Chondrocyte (in vitro differentiated cells): Measurements from ENCODE around the gene MED9. TPM values are rescaled to one million over a fixed set of nuclear protein-coding genes. Genes with fewer than 3 reads are reported as not detected.

ENCODE experiments used
- DNase-seq: peaks from one replicate; pipeline ENCODE4 v3.0.0; 2021; ENCODE audit warnings: mixed read lengths, low spot score
- H3K27ac Mint-ChIP-seq: one replicate; pipeline ENCODE4 v1.8.0; 2021; ENCODE audit warnings: mild to moderate bottlenecking, moderate library complexity, mixed read lengths; ENCODE audit not compliant: unreplicated experiment
- H3K27me3 Mint-ChIP-seq: 2 replicates; pipeline ENCODE4 v1.8.0; 2021; ENCODE audit warnings: low read depth, mixed read lengths
- H3K36me3 Mint-ChIP-seq: 2 replicates; pipeline ENCODE4 v1.8.0; 2021; ENCODE audit warnings: low read depth, mixed read lengths
- H3K4me1 Mint-ChIP-seq: 2 replicates; pipeline ENCODE4 v1.8.0; 2021; ENCODE audit warnings: low read depth, mild to moderate bottlenecking, mixed read lengths
- H3K4me3 Mint-ChIP-seq: one replicate; pipeline ENCODE4 v1.8.0; 2021; ENCODE audit warnings: mild to moderate bottlenecking, moderate library complexity, mixed read lengths; ENCODE audit not compliant: unreplicated experiment
- H3K9me3 Mint-ChIP-seq: 2 replicates; pipeline ENCODE4 v1.8.0; 2021; ENCODE audit warnings: low read depth, mixed read lengths
- CTCF ChIP-seq: fragments of 200-600 bp; sonication (generic); IDR thresholded peaks from 2 replicates; pipeline ENCODE4 v1.5.0; 2021; ENCODE audit warnings: antibody characterized with exemption, mild to moderate bottlenecking, moderate library complexity
- total RNA-seq: library from RNA; stranded (reverse); gene quantifications from 3 replicates; pipeline ENCODE4 v1.2.1, GENCODE V29; 2021

Gene MED9
- total RNA-seq, 1 donor from 2014 or later, result 7.9 TPM

GRCh38 chr17:17487998-17488397 is 11.2 kb downstream of the MED9 start:
- no peak for TF ChIP-seq CTCF
- H3K36me3 Mint-ChIP-seq, result peaks cover 13% of the 10 kb centered on the region
- no peaks in the 10 kb centered on the region for H3K9me3 Mint-ChIP-seq
- H3K27ac Mint-ChIP-seq, result no peak overlapping the region
- H3K4me1 Mint-ChIP-seq, result peaks cover 2% of the 10 kb centered on the region
- no peak for DNase-seq
- no peak overlapping the region for H3K4me3 Mint-ChIP-seq
- no peaks in the 10 kb centered on the region for H3K27me3 Mint-ChIP-seq

GRCh38 chr17:17491031-17491471 is 14.3 kb downstream of the MED9 start:
- H3K4me3 Mint-ChIP-seq, result no peak overlapping the region
- TF ChIP-seq CTCF, result no peak
- H3K27ac Mint-ChIP-seq, result no peak overlapping the region
- peaks cover 2% of the 10 kb centered on the region for H3K27me3 Mint-ChIP-seq
- no peaks in the 10 kb centered on the region for H3K9me3 Mint-ChIP-seq
- DNase-seq, result no peak
- H3K4me1 Mint-ChIP-seq, result peaks cover 12% of the 10 kb centered on the region
- H3K36me3 Mint-ChIP-seq, result peaks cover 13% of the 10 kb centered on the region

DNA sequence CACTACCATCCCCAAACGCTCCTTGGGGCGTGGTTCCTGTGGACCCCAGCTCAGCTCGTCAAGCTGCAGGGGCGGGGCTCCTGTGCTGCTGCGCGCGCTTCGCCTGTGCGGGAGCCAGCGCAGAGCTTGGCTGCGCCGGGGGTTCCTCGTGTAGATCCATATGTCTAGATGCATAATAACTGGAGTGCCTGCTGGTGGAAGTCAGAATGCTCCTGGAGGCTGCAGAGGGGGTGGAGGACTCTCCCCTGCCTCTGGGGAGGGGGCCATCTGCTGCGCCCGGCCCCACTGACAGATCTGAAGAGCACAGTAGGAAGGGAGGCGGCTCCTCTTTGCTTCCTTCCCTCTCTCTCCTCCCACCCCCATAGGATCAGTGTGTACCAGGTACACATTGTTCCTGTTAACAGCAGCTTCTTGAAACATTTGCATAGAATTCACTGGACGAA is 14.8 kb downstream of the MED9 start:
- no peak for DNase-seq
- peaks cover 2% of the 10 kb centered on the region for H3K27me3 Mint-ChIP-seq
- peaks cover 12% of the 10 kb centered on the region for H3K4me1 Mint-ChIP-seq
- H3K36me3 Mint-ChIP-seq, result peaks cover 13% of the 10 kb centered on the region
- no peak overlapping the region for H3K27ac Mint-ChIP-seq
- no peak overlapping the region for H3K4me3 Mint-ChIP-seq
- TF ChIP-seq CTCF, result no peak
- no peaks in the 10 kb centered on the region for H3K9me3 Mint-ChIP-seq

DNA sequence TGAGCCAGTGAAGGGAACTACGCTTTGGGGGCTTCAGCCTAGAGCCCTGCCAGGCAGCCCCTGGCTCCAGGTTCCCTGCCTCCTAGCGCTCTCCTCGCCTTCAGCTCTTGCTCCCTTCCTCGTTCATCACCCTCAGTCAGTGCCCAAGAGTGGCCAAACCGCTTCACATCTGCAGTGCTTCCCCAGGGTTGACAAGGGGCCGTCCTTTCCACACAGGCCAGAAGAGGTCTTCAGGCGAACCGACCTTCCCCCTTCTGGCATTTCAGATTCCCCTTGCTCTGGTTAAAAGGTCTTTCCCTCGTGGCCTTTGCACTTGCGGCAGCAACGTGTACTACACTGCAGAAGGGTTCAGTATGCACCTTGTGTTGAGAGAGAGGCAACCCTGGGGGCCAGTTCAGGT is 15.3 kb downstream of the MED9 start:
- DNase-seq, result no peak
- TF ChIP-seq CTCF, result no peak
- Mint-ChIP-seq H3K4me1 (peaks cover 12% of the 10 kb centered on the region), H3K4me3 (no peak overlapping the region), H3K27me3 (peaks cover 2% of the 10 kb centered on the region), H3K27ac (no peak overlapping the region), H3K9me3 (no peaks in the 10 kb centered on the region), H3K36me3 (peaks cover 13% of the 10 kb centered on the region)

GRCh38 chr17:17492571-17492970 is 15.8 kb downstream of the MED9 start:
- peaks cover 12% of the 10 kb centered on the region for H3K4me1 Mint-ChIP-seq
- peaks cover 10% of the 10 kb centered on the region for H3K36me3 Mint-ChIP-seq
- no peak for DNase-seq
- TF ChIP-seq CTCF, result no peak
- H3K27me3 Mint-ChIP-seq, result peaks cover 2% of the 10 kb centered on the region
- no peaks in the 10 kb centered on the region for H3K9me3 Mint-ChIP-seq
- H3K4me3 Mint-ChIP-seq, result no peak overlapping the region
- no peak overlapping the region for H3K27ac Mint-ChIP-seq
